Measurements from ENCODE around the gene ALOXE3. TPM values are rescaled to one million over a fixed set of nuclear protein-coding genes. Genes with fewer than 3 reads are reported as not detected.

The ALOXE3 gene
- total and polyA plus RNA-seq, 4 donors, result 0.12 to 0.68 (median 0.28) TPM; not detected in 1

GRCh38 chr17:8100111-8100510, 18.2 kb downstream of the ALOXE3 start:
- H3K4me3 ChIP-seq, result no peak overlapping the region
- H3K27me3 ChIP-seq (ENCODE audit: control insufficient read depth in 3 of 3, insufficient read depth in 3 of 3, low read length in 2 of 3), result peaks cover 0 to 5% (median 5%) of the 10 kb centered on the region in 3 donors
- ATAC-seq (ENCODE audit: insufficient read depth, low FRiP score) (no peak), DNase-seq (peak; percentile 42 to 77 (median 58))
- no peak for TF ChIP-seq CTCF (IDR thresholded peaks at IDR 0.05; ENCODE audit: control extremely low read depth, extremely low read depth)
- H3K9me3 ChIP-seq (ENCODE audit: control insufficient read depth in 4 of 4, insufficient read depth in 3 of 4, low read length in 3 of 4), result no peaks in the 10 kb centered on the region
- no peaks in the 10 kb centered on the region for H3K36me3 ChIP-seq (ENCODE audit: control insufficient read depth in 4 of 4, insufficient read depth in 4 of 4, low read length in 4 of 4)
- WGBS, 2 donors, result 14 to 24% methylated on average over 2 of the region's 2 CpGs
- H3K4me1 ChIP-seq (ENCODE audit: control insufficient read depth in 5 of 5, insufficient read depth in 5 of 5, low read length in 5 of 5), result no peaks in the 10 kb centered on the region
- no peak overlapping the region for H3K9ac ChIP-seq (ENCODE audit: insufficient read depth in 1 of 2, low read length in 2 of 2)
- H3K27ac ChIP-seq (ENCODE audit: low read depth in 1 of 2, low read length in 1 of 2), result no peak overlapping the region

- ATAC-seq (ENCODE audit: insufficient read depth, low FRiP score) (no peak), DNase-seq (no peak)
- Histone ChIP-seq H3K27ac (ENCODE audit: low read depth in 1 of 2, low read length in 1 of 2) (no peak overlapping the region), H3K9me3 (ENCODE audit: control insufficient read depth in 4 of 4, insufficient read depth in 3 of 4, low read length in 3 of 4) (no peaks in the 10 kb centered on the region), H3K4me3 (no peak overlapping the region), H3K4me1 (ENCODE audit: control insufficient read depth in 5 of 5, insufficient read depth in 5 of 5, low read length in 5 of 5) (no peaks in the 10 kb centered on the region), H3K9ac (ENCODE audit: insufficient read depth in 1 of 2, low read length in 2 of 2) (no peak overlapping the region), H3K27me3 (ENCODE audit: control insufficient read depth in 3 of 3, insufficient read depth in 3 of 3, low read length in 2 of 3) (peaks cover 0 to 5% (median 0%) of the 10 kb centered on the region in 3 donors), H3K36me3 (ENCODE audit: control insufficient read depth in 4 of 4, insufficient read depth in 4 of 4, low read length in 4 of 4) (no peaks in the 10 kb centered on the region)
- WGBS, 2 donors, result 91 to 94% methylated on average over 8 of the region's 8 CpGs
- no peak for TF ChIP-seq CTCF (IDR thresholded peaks at IDR 0.05; ENCODE audit: control extremely low read depth, extremely low read depth)
Measured at GRCh38 chr17:8096541-8096940, 21.8 kb downstream of the ALOXE3 start.

GRCh38 chr17:8095361-8095760, 23.0 kb downstream of the ALOXE3 start:
- no peak for TF ChIP-seq CTCF (IDR thresholded peaks at IDR 0.05; ENCODE audit: control extremely low read depth, extremely low read depth)
- Histone ChIP-seq H3K9me3 (ENCODE audit: control insufficient read depth in 4 of 4, insufficient read depth in 3 of 4, low read length in 3 of 4) (no peaks in the 10 kb centered on the region), H3K4me1 (ENCODE audit: control insufficient read depth in 5 of 5, insufficient read depth in 5 of 5, low read length in 5 of 5) (no peaks in the 10 kb centered on the region), H3K27me3 (ENCODE audit: control insufficient read depth in 3 of 3, insufficient read depth in 3 of 3, low read length in 2 of 3) (peaks cover 0 to 11% (median 10%) of the 10 kb centered on the region in 3 donors), H3K27ac (ENCODE audit: low read depth in 1 of 2, low read length in 1 of 2) (no peak overlapping the region), H3K4me3 (no peak overlapping the region), H3K9ac (ENCODE audit: insufficient read depth in 1 of 2, low read length in 2 of 2) (no peak overlapping the region), H3K36me3 (ENCODE audit: control insufficient read depth in 4 of 4, insufficient read depth in 4 of 4, low read length in 4 of 4) (no peaks in the 10 kb centered on the region)
- no peak for DNase-seq
- 76 to 83% methylated on average over 5 to 6 of the region's 6 CpGs for WGBS, 2 donors
- no peak for ATAC-seq (ENCODE audit: insufficient read depth, low FRiP score)

- Histone ChIP-seq H3K4me1 (ENCODE audit: control insufficient read depth in 5 of 5, insufficient read depth in 5 of 5, low read length in 5 of 5) (no peaks in the 10 kb centered on the region), H3K27ac (ENCODE audit: low read depth in 1 of 2, low read length in 1 of 2) (no peak overlapping the region), H3K9me3 (ENCODE audit: control insufficient read depth in 4 of 4, insufficient read depth in 3 of 4, low read length in 3 of 4) (no peaks in the 10 kb centered on the region), H3K9ac (ENCODE audit: insufficient read depth in 1 of 2, low read length in 2 of 2) (no peak overlapping the region), H3K4me3 (no peak overlapping the region), H3K27me3 (ENCODE audit: control insufficient read depth in 3 of 3, insufficient read depth in 3 of 3, low read length in 2 of 3) (peaks cover 0 to 27% (median 10%) of the 10 kb centered on the region in 3 donors), H3K36me3 (ENCODE audit: control insufficient read depth in 4 of 4, insufficient read depth in 4 of 4, low read length in 4 of 4) (no peaks in the 10 kb centered on the region)
- DNase-seq (no peak), ATAC-seq (ENCODE audit: insufficient read depth, low FRiP score) (no peak)
- TF ChIP-seq CTCF (IDR thresholded peaks at IDR 0.05; ENCODE audit: control extremely low read depth, extremely low read depth), result no peak
- whole genome bisulfite sequencing, 2 donors, result 37 to 45% methylated on average over 9 of the region's 9 CpGs
Measured at GRCh38 chr17:8091033-8091687, 27.2 kb downstream of the ALOXE3 start.

Data from lung (tissue), 12 donors.